ENCODE measurements around the gene TNFRSF13B.

Gene TNFRSF13B

GRCh38 chr17:16939606-16940115 is 32.3 kb downstream of the TNFRSF13B start:
- Histone ChIP-seq H4K20me1 (no peaks in the 10 kb centered on the region), H3K4me2 (peak overlapping the region in 7 of 11 experiments; percentile 23 to 68 (median 63); a peak in 8 of 22 replicates), H3K9ac (no peak overlapping the region; a peak in 1 of 22 replicates), H3K27me3 (0 out of 22 replicates have a peak, but pooled peaks cover 0 to 4% (median 0%) of the 10 kb centered on the region in 11 experiments), H3K4me3 (no peak overlapping the region), H3K36me3 (no peaks in the 10 kb centered on the region), H3K27ac (no peak overlapping the region), H3K9me3 (replicated peaks in 1 of 11) (no peaks in the 10 kb centered on the region), H3K4me1 (peaks cover 2 to 47% (median 35%) of the 10 kb centered on the region in 10 experiments; a peak in 17 of 20 replicates)
- TF ChIP-seq Cebpa-rat (IDR thresholded peaks at IDR 0.05): no peak

GRCh38 chr17:16939208-16939576 is 32.7 kb downstream of the TNFRSF13B start:
- H3K4me1 ChIP-seq: peaks cover 0 to 42% (median 31%) of the 10 kb centered on the region in 10 experiments; a peak in 15 of 20 replicates
- peak overlapping the region in 1 of 11 experiments; percentile 35; a peak in 1 of 22 replicates for H3K9ac ChIP-seq
- H3K9me3 ChIP-seq (replicated peaks in 1 of 11): no peaks in the 10 kb centered on the region
- no peaks in the 10 kb centered on the region for H3K36me3 ChIP-seq
- no peak for TF ChIP-seq Cebpa-rat (IDR thresholded peaks at IDR 0.05)
- H3K4me3 ChIP-seq: no peak overlapping the region
- H3K4me2 ChIP-seq: peak overlapping the region in 8 of 11 experiments; percentile 28 to 68 (median 62); a peak in 16 of 22 replicates
- 0 out of 22 replicates have a peak, but pooled peaks cover 0 to 4% (median 0%) of the 10 kb centered on the region in 11 experiments for H3K27me3 ChIP-seq
- no peak overlapping the region for H3K27ac ChIP-seq
- H4K20me1 ChIP-seq: no peaks in the 10 kb centered on the region

- peak overlapping the region in 2 of 11 experiments; percentile 5 to 35; a peak in 1 of 22 replicates for H3K9ac ChIP-seq
- H3K4me2 ChIP-seq: peak overlapping the region in 8 of 11 experiments; percentile 28 to 68 (median 62); a peak in 16 of 22 replicates
- no peak overlapping the region for H3K4me3 ChIP-seq
- no peaks in the 10 kb centered on the region for H3K36me3 ChIP-seq
- 0 out of 22 replicates have a peak, but pooled peaks cover 0 to under 1% (median 0%) of the 10 kb centered on the region in 11 experiments for H3K27me3 ChIP-seq
- H3K4me1 ChIP-seq: peaks cover 0 to 37% (median 26%) of the 10 kb centered on the region in 10 experiments; a peak in 15 of 20 replicates
- TF ChIP-seq Cebpa-rat (IDR thresholded peaks at IDR 0.05): no peak
- no peaks in the 10 kb centered on the region for H4K20me1 ChIP-seq
- H3K9me3 ChIP-seq (replicated peaks in 1 of 11): no peaks in the 10 kb centered on the region
- H3K27ac ChIP-seq: no peak overlapping the region
Observed at GRCh38 chr17:16938496-16939207, 33.3 kb downstream of the TNFRSF13B start.

GRCh38 chr17:16938031-16938430 is 33.9 kb downstream of the TNFRSF13B start:
- H3K4me3 ChIP-seq: no peak overlapping the region
- no peaks in the 10 kb centered on the region for H3K27me3 ChIP-seq
- peak overlapping the region in 7 of 11 experiments; percentile 57 to 68 (median 63); a peak in 12 of 22 replicates for H3K4me2 ChIP-seq
- H3K36me3 ChIP-seq: no peaks in the 10 kb centered on the region
- no peak for TF ChIP-seq Cebpa-rat (IDR thresholded peaks at IDR 0.05)
- no peaks in the 10 kb centered on the region for H3K9me3 ChIP-seq (replicated peaks in 1 of 11)
- H3K27ac ChIP-seq: no peak overlapping the region
- no peak overlapping the region for H3K9ac ChIP-seq
- H3K4me1 ChIP-seq: peaks cover 0 to 31% (median 20%) of the 10 kb centered on the region in 10 experiments; a peak in 15 of 20 replicates
- H4K20me1 ChIP-seq: no peaks in the 10 kb centered on the region

- Histone ChIP-seq H3K4me2 (peak overlapping the region in 1 of 11 experiments; percentile 68; a peak in 1 of 22 replicates), H4K20me1 (no peaks in the 10 kb centered on the region; a peak in 1 of 22 replicates), H3K27me3 (no peaks in the 10 kb centered on the region), H3K4me1 (peaks cover 0 to 30% (median 20%) of the 10 kb centered on the region in 10 experiments; a peak in 15 of 20 replicates), H3K27ac (no peak overlapping the region), H3K9ac (no peak overlapping the region), H3K9me3 (replicated peaks in 1 of 11) (no peaks in the 10 kb centered on the region), H3K36me3 (no peaks in the 10 kb centered on the region), H3K4me3 (no peak overlapping the region)
- TF ChIP-seq Cebpa-rat (IDR thresholded peaks at IDR 0.05): no peak
Observed at GRCh38 chr17:16937431-16937830, 34.5 kb downstream of the TNFRSF13B start.

- Histone ChIP-seq H3K36me3 (no peaks in the 10 kb centered on the region), H3K27ac (no peak overlapping the region), H3K27me3 (no peaks in the 10 kb centered on the region), H3K9me3 (replicated peaks in 1 of 11) (no peaks in the 10 kb centered on the region), H3K9ac (no peak overlapping the region), H3K4me3 (no peak overlapping the region), H3K4me1 (peaks cover 0 to 33% (median 21%) of the 10 kb centered on the region in 10 experiments; a peak in 15 of 20 replicates), H4K20me1 (no peaks in the 10 kb centered on the region; a peak in 1 of 22 replicates), H3K4me2 (no peak overlapping the region)
- TF ChIP-seq Cebpa-rat (IDR thresholded peaks at IDR 0.05): no peak
Observed at GRCh38 chr17:16936536-16937310, 35.2 kb downstream of the TNFRSF13B start.

GRCh38 chr17:16935786-16936185 is 36.1 kb downstream of the TNFRSF13B start:
- TF ChIP-seq Cebpa-rat (IDR thresholded peaks at IDR 0.05): no peak
- no peak overlapping the region for H3K9ac ChIP-seq
- H3K27ac ChIP-seq: no peak overlapping the region
- H3K4me2 ChIP-seq: no peak overlapping the region
- H3K4me1 ChIP-seq: peaks cover 0 to 42% (median 30%) of the 10 kb centered on the region in 10 experiments; a peak in 15 of 20 replicates
- H3K36me3 ChIP-seq: no peaks in the 10 kb centered on the region
- no peaks in the 10 kb centered on the region for H3K27me3 ChIP-seq
- no peaks in the 10 kb centered on the region for H3K9me3 ChIP-seq (replicated peaks in 1 of 11)
- H4K20me1 ChIP-seq: no peaks in the 10 kb centered on the region; a peak in 1 of 22 replicates
- H3K4me3 ChIP-seq: no peak overlapping the region

GRCh38 chr17:16935241-16935663 is 36.7 kb downstream of the TNFRSF13B start:
- H3K27ac ChIP-seq: no peak overlapping the region
- no peak for TF ChIP-seq Cebpa-rat (IDR thresholded peaks at IDR 0.05)
- H3K4me3 ChIP-seq: no peak overlapping the region
- H3K4me1 ChIP-seq: peaks cover 0 to 40% (median 30%) of the 10 kb centered on the region in 10 experiments; a peak in 15 of 20 replicates
- H3K4me2 ChIP-seq: no peak overlapping the region
- H3K9me3 ChIP-seq (replicated peaks in 1 of 11): no peaks in the 10 kb centered on the region
- no peak overlapping the region for H3K9ac ChIP-seq
- no peaks in the 10 kb centered on the region for H3K27me3 ChIP-seq
- no peaks in the 10 kb centered on the region for H3K36me3 ChIP-seq
- H4K20me1 ChIP-seq: no peaks in the 10 kb centered on the region; a peak in 1 of 22 replicates

- Histone ChIP-seq H3K9me3 (replicated peaks in 1 of 11) (no peaks in the 10 kb centered on the region), H4K20me1 (no peaks in the 10 kb centered on the region; a peak in 1 of 22 replicates), H3K27ac (no peak overlapping the region), H3K4me2 (no peak overlapping the region), H3K9ac (no peak overlapping the region), H3K4me3 (no peak overlapping the region), H3K36me3 (no peaks in the 10 kb centered on the region), H3K4me1 (peaks cover under 1 to 35% (median 30%) of the 10 kb centered on the region in 10 experiments; a peak in 17 of 20 replicates), H3K27me3 (no peaks in the 10 kb centered on the region)
- no peak for TF ChIP-seq Cebpa-rat (IDR thresholded peaks at IDR 0.05)
Observed at GRCh38 chr17:16934836-16935235, 37.1 kb downstream of the TNFRSF13B start.
